GM23338 (cell line): Measurements from ENCODE around the gene DOCK1.

Source experiments
- CREB1 ChIP-seq: fragments of 250-450 bp; sonication (Bioruptor Pico); IDR thresholded peaks from 2 replicates; pipeline ENCODE4 v1.5.0; 2020; ENCODE audit warnings: low read depth, mild to moderate bottlenecking, moderate library complexity
- CTCF ChIP-seq, 2 experiments: fragments of 200-600 bp in 1 of 2; sonication (generic) in 1 of 2; conservative IDR thresholded peaks; 2 replicates each; pipeline versions ENCODE4 v1.5.1 to v1.6.1; 2016 to 2017; ENCODE audit warnings: antibody characterized with exemption in 2 of 2, low read depth in 2 of 2, mild to moderate bottlenecking in 2 of 2, moderate library complexity in 1 of 2
- EZH2 ChIP-seq: fragments of 200-600 bp; sonication (generic); IDR thresholded peaks from one replicate; pipeline ENCODE4 v1.8.0; 2017; ENCODE audit warnings: antibody characterized with exemption, mild to moderate bottlenecking, low read depth; ENCODE audit not compliant: unreplicated experiment
- POLR2AphosphoS5 ChIP-seq: IDR thresholded peaks from 2 replicates; pipeline ENCODE4 v1.6.1; 2016; ENCODE audit warnings: antibody characterized with exemption, low read depth
- REST ChIP-seq: IDR thresholded peaks from one replicate; pipeline ENCODE4 v1.6.1; 2018; ENCODE audit warnings: antibody characterized with exemption; ENCODE audit not compliant: unreplicated experiment
- ZNF114 ChIP-seq: fragments of 250-450 bp; sonication (Bioruptor Pico); IDR thresholded peaks from 2 replicates; pipeline ENCODE4 v1.5.0; 2020; ENCODE audit warnings: mild to moderate bottlenecking, moderate library complexity
- ZNF331 ChIP-seq: fragments of 250-450 bp; sonication (Bioruptor Pico); IDR thresholded peaks from 2 replicates; pipeline ENCODE4 v1.5.0; 2020; ENCODE audit warnings: low read depth, mild to moderate bottlenecking, moderate library complexity

- TF ChIP-seq CTCF (conservative IDR thresholded peaks at IDR 0.05; ENCODE audit: low read depth in 2 of 2) (no peak), ZNF114 (CRISPR knock-in tag) (no peak), ZNF331 (CRISPR knock-in tag) (no peak), EZH2 (no peak), REST (no peak), POLR2AphosphoS5 (no peak), CREB1 (CRISPR knock-in tag) (no peak)
These were observed 146.8 kb downstream of the DOCK1 start for GRCh38 chr10:127052001-127052400.
